NOMO-1 treated with DMSO at 0.1 percent for 48 hours (cell line): ENCODE measurements around the gene SFT2D3.

Experiments used
- DNase-seq: peaks from one replicate; lab custom pipeline; 2025; ENCODE audit not compliant: unreplicated experiment; lab: John Stamatoyannopoulos, UW

SFT2D3 gene

DNA sequence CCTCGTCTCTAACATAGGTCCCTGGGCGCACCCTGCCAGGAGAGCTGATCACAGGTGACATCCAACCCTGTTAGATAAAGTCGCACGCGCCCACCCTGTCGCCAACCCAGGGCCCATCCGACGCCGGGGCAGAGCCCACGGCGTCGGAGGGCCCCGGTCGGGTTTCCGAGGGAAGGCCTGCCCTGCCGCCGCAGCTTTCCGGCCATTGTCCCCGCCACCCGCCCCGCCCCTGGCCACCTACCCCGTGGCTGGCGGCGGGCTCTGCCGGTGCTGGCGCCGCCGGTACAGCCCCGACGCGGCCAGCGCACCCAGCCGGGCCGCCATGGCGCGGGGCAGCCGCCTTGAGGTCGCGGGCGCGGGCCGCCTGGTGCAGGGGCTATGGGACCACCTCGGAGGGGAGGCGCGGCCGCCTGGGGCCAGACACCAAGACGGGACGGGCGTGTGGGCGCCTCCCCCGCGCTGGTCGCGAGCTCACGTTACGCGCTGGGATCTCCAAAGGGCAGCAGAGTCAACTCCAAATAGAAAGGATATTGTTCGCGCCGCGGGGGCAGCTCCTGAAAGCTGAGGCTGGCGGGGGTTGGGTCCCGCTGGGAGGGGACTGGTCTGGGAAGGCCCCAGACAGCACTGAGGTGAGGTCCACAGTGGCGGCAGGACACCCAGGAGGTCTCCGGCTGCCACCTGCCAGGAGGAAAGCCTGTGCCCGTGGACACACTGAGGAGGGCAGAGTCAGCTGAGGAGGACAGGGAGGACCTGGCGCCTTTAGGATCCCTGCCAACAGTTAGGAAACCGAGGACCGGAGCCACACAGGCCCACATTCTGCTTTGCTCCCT, 37.0 kb upstream of the SFT2D3 start:
- no peak for DNase-seq

DNA sequence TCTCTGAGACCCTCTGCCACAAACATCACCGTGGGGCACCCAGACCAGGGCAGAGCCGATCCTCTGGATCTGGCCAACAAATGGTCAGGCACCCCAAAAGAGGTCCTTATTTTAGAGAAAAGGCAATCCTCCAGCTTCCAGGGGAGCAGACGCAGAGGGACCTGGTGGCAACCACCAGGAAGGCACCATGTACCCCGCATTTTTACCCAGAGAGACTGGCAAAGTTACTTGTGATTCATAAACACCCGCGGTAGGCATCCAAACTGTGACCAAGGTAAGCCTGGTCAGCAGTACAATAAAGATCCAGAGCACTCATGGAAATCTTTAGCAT, 36.4 kb upstream of the SFT2D3 start:
- DNase-seq = no peak

DNA sequence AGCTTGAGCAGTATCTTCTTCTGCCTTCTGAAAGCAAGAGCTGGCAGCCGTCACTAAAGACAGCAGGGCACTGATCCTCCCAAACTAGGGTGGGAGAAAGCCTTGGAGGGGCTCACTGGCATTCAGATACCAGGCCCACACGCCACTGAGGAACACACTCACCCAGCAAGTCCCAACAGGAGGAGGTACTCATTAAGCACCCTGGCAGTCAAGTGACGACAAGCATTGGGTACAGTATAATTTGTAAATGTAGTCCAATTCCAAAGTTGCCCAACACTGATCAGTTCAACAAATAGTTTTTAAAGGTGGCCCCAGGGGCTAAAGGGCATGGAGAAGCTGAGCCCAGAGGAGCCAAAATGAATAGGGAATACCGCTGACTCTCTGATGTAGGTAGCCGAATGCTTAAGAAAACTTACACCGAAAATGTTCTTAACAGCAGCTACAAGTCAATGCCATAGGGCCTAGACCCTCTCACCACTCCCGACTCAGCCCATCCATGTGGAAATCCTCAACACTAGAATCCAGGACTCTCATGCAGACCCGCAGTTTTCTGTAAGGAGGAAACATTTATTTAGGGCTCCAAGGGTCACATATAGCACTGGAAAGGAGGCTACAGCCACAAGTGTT, 35.9 kb upstream of the SFT2D3 start:
- no peak for DNase-seq

DNA sequence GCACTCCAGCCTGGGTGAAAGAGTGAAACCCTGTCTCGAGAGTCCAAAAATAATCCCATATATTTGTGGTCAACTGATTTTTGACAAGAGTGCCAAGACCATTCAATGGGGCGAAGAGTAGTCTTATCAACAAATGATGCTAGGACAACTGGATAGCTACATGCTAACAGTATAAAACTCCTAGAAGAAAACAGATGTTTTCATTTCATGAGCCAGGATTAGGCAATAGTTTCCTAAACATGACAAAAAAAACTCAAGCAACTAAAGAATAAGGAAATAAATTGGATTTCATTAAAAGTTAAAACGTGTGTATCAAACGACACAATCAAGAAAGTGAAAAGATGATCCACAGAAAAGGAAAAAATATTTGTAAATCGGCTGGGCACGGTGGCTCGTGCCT, 32.2 kb upstream of the SFT2D3 start:
- no peak for DNase-seq

DNA sequence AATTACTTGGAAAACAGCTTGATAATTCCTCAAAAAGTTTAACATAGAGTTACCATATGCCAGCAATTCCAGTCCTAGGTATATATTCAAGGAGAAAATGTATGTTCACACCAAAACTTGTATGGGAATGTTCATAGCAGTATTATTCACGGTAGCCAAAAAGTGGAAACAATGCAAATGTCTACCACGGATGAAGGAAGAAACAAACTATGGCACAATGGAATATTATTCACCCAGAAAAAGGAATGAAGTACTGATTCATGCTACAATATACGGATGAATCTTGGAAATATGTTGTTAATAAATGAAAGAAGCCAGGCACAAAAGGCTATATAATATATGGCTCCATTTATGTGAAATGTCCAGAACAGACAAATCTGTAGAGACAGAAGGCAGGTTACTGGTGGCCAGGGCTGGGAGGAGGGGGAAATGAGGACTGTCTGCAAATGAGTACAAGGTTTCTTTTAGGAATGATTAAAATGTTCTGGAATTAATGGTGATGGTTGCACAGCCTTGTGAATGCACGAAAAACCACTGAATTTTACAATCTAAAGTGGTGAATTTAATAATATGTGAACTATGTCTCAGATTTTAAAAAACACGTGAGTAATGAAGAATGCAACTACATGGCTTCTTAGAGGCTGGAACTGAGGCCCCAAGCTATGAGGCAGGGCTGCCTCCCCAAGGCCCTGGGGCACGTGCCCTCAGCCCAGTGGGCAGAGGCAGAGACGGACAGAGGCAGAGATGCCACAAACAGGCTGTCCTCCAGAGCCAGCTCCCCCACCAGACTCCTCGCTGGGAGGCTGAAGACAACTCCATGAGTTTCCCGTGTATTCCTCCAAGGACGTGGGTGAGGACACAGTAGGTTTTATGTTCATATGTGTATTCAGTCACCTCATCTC, 31.0 kb upstream of the SFT2D3 start:
- DNase-seq = no peak

DNA sequence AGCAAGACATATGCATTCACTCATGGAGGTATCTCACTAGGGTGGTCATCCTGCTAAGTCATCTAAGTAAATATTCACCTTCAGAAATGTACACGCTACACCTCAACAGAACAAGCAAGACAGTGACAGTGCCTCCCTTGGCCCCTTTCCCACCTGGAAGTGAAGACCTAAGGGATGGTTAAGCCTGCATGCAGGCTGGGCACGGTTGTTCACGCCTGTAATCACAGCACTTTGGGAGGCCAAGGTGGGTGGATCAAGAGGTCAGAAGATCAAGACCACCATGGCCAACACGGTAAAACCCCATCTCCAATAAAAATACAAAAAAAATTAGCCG, 30.4 kb upstream of the SFT2D3 start:
- no peak for DNase-seq

DNA sequence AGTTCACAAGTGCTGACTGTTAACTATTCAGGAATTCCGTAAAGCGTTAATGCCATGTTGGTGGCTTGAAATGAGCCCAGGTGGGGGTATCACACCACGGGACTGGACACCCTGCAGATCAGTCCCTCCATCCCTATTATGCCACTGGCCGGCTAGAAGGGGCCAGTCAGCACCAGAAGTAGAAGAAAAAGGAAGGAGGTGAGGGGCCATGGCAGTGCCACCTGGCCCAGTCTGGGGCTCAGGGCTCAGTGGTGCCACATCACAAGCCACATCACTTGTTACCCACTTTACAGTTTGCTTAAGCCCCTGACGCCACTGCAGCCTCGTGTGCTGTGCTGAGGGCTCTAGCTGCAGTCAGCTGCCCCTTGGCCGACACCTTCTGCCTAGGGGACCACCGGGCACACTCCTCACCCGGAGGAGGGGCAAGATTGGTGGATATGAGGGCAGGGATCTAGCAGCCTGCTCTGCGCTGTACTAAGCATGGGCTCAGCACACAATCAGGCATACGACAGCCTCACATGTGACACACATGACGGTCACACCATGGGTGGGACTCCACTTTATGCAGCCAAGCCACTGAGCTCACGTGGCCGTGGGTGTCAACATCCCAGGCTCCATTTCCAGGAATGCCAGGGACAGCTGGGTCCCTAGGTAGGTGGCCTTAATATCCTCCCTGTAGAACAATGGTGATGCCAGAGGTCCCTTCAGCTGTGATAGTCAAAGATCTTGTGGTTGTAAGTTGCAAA, 29.6 kb upstream of the SFT2D3 start:
- no peak for DNase-seq

DNA sequence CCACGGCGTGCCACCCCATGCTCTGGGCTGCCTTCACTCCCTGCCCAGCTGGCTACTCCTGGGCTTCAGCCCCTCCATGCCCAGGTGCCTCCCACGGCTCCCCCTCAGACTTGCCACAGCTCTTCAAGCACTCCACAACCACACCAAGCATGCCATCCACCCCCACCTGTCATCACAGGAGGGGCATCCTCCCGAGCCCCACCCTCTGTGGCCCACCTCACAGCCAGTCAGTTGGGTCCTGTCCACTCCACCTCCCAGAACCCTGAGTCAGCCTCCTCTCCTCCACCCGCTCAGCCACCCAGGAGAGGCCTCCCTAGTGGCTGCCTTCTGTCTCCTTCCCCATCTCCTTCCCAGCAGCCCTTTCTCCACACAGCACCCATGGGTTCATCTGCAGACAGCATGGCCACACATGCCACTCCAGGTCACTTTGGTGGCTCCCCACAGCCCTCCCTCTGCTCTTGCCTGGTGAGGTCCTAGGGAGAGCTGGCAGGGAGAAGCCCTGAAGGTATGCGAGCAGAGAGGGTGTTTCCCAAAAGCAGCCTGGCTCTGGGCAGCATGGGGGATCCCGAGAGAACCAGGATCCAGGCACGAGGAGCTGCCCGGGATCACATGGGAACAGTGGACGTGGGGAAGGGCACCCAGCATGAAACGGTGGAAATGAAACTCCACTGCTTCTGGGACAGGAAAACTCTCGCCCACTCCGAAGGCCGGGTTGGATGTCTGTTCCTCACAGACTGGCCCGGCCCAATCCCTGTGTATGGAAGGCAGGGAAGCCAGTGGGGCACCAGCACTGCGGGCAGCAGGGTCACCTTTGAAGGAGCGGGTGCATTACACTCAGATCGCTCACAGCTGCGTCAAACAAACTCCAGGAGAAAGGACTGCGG, 28.7 kb upstream of the SFT2D3 start:
- DNase-seq = no peak

DNA sequence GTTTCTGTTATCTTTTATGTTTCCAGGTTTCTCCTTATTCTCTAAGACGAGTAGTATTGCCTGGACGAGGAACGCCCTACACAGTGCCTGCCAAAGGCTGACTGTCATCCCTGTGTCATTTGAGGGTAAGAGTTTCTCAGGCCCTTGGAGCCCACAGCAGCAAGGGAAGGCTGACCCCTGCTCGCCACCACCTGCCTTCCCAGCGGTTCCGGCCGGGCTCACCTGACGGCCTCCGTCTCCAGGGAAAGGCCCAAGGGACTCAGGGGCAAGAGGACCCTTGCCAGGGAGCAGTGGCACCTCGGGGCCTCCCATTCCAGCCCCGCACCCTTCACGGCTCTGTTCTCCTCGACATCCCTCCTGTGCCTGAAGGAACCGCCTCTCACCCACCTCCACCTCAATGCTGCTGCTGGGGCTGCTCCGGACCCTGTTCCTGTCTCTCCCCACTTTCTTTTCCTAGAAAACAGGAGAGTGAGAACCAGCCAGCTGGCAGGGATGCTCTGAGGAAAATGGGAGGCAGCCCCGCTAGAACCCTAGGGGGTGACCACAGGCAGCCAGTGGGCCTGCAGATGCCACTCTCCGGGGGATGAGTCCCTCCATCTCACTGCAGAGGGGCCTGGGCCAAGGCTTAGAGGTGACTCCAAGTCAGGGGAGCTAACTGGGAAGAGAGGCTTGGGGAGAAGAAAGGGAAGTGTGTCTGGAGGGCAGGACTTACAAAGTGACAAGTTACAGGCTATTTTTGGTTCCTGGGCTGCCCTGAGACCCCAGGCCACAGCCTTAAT, 27.8 kb upstream of the SFT2D3 start:
- no peak for DNase-seq

DNA sequence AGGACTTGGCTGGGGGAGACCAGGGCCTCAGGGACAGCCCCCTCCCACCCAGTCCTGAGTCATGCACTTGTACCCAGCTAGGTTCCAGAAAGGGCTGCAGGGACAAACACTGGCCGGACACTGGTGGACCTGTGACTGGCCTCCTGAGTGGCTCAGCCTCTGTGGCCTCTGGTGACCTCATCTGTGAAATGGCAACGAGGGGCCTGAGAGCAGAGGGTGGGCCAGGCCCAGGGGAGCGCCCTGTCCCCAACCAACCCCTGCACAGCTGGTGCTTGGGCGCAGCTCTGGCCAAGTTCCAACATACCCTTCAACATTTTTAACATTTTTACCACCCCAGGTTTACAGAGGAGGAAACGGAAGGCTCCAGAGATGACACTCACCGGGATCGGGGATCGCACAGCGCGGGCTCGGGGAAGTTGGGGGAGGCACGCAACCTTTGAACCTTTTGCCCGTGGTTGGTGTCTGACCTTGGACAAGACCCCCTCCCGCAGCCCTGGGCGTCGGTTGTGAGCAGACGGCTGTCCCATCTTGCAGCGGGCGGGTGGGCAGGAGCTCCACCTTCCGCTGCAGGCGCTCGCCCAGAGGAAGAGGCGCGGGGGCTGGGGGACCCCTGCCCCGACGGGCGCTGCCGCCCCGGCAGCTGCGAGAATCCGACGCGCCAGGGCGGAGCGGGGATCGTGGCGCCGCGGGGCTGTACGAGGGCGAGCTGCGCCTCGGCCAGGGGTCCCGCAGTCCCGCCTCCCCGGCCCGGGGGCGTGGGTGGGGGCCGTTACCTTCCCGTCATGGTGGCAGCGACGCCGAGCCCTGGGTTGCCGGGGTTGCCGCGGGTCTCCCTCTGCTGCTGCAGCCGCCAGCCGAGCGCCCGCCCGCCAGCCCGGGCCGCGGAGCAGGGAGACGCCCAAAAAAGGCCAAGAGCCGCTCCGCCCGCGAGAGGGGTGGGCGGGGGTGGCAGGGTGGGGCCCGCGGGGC, 26.8 kb upstream of the SFT2D3 start:
- no peak for DNase-seq

DNA sequence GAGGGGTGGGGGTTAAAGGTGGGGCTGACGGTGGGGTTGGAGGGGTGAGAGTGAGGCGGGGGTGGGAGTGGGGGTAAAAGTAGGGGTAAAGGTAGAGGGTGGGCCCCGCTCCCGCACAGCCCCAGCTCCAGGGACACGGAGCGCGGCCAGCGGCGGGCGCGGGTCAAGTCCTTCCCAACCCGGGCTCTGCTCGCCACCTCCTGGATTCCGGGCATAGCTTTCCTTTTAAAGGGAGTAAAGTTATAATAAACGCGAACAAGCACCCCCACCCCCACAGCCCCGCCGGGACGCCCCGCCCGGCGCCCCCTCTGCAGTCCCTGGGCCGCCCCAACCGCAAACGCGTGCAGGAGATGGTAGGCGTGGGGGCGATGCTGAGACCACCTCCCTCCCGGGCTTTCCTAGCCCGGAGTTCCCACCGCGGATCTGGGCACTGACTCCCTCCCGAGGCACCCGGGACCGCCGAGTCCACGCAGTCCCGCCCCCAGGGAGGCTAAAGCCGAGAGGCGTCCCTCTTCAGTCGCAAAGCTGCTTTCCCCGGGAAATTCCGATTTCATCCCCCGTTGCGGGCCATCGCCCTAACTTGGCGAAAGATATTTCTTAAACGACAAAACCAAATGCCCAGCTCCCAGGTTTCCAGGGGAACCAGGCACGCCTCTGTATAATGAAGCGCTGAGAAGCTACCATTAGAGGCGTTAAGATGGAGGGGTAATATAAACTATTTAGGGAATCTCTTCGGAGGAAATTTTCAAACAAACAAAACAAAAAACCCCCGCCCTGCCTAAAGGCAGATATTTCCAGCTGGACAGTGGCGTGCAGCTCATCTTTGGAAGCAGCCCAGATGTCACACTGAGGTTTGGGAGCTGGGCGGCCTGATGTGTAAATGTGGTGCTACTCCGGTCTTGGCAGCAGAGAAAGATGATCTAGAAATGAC, 25.7 kb upstream of the SFT2D3 start, which contains the start of gene LIMS2:
TSS of gene LIMS2 (minus strand) at position 200 of the 931 bp plus-strand sequence. CDS start 506 bp downstream, outside the sequence.
- DNase-seq = no peak

DNA sequence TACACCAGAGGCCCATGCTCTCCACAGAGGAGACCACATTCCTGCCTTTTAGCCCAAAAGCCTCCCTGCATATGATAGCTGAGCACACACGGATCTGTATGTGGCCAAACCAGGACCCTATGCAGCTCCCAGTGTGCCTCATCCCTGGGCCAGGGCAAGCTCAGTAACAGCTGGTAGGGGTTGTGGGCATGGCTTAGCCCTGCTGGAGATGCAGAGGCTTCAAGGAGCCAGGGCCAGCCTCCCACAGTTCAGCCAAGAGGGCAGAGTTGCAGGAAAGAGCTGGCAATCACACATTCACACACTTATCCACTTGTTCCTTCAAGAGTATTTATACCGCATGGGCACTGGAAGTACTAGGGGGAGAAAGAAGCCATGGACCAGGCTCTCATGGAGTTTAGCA, 24.4 kb upstream of the SFT2D3 start:
- DNase-seq = no peak

DNA sequence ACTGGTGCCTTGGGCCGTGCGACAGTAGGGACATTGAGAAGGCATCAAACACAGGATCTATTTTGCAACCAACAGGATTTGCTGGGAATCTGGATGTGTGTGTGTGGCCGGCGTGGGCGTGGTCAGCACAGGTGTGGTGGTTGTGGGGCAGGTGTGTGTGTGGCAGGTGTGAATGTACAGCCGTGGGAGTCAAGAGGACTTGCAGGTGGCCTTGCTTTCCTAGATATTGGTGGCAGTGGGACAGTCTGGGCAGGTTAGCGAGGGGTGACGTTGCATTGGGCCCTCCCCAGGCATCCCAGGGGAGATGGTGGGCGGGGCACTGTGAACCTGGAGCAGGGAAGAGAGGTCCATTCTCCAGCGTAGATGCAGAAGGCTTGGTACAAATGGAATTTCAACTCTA, 22.8 kb upstream of the SFT2D3 start:
- DNase-seq = no peak

DNA sequence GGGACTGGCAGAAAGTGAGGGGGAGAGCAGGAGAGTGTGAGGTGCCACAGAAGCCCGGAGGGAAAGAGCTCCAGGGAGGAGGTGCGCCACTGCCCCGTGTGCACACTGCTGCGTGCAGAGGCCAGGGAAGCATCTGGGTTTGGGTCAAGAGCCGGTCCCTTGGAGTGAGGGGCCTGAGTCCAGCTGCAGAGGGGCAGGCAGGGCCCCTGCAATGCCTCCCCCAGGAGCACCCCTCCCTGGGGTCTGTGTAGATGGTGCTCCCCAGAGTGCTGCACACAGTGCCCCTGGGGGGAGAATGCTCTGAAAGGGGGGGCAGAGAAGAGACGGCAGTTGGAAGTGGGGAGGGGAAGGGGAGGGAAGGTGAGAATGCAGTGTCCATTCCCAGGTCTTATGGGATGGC, 22.3 kb upstream of the SFT2D3 start:
- DNase-seq = no peak

DNA sequence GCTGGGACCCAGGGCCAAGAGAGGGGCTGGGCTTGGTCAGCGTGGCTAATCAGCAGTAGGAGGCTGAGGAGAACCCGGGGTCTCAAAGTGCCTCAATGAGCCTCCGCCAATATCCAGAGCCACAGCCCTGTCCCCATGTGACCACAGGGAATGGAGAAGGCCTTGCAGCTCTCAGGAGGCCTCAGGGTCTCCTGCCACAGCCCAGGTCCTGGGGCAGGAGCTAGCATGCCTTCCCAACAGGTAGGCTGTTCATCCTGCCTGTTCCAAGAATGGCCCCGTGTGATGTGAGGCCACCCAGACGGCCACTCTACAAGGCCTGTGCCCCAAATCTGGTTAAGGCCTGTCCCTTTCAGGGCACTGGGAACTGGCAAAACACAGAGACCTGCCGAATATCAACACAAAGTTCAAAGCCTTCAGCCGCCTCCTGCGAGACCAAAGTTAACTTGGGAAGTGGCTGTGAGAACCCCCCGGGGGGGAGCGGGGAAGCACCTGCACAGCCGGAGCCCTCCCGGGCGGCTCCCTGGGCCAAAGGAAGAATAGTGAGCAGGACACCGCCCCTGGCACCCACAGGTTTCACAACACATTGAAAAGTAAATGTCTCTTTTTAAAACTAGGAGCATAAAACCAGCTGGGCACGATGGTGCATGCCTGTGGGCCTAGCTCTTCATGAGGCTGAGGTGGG, 21.5 kb upstream of the SFT2D3 start:
- no peak for DNase-seq

DNA sequence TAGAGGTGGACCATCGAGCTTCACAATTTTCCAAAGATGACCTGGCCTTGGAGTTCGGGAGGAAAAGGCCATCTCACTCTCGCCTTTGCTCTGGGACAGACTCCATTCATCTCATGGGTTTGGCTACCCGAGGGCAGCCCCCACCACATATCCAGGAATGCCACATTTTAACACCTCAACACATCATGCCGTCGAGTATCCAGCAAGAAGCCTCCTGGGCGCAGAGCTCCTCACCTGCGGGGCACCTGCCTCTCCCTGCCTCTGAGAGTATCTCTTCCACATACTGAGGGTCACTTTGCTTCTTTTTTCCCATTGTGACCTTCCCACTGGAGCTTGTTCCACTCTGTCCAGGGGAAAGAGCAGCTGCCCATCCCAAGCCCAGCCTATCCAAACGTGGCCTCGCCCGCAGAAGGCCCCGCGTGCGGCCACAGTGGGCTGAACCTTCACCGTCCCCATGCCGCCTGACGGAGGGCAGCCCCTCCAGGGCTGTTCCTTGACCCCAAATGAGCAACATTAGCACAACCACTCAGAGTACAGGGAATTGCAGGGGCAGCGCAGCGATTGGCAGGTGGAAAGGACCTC, 20.5 kb upstream of the SFT2D3 start:
- no peak for DNase-seq
